ENCODE results near the gene HDHD3. TPM values are rescaled to one million over a fixed set of nuclear protein-coding genes. Genes with fewer than 3 reads are reported as not detected.

HDHD3 gene
- total RNA-seq, 2 experiments from 2014 or later: 16.0 to 18.1 TPM

- ChIA-PET CTCF (ENCODE audit: unreplicated experiment) (no interaction called here), POLR2A (interaction anchor here (1.0 kb wide), 2 partner anchors 15 to 69 kb away, joined by 4 to 6 read pairs; no protein-coding TSS in a partner anchor)
- DNase-seq (ENCODE audit: low spot score): no peak
- TF ChIP-seq CTCF (conservative IDR thresholded peaks at IDR 0.05; ENCODE audit: low read length) (no peak), EZH2phosphoT487 (IDR thresholded peaks at IDR 0.05; ENCODE audit: borderline replicate concordance, low read depth, low read length) (no peak)
- Histone ChIP-seq H3K27ac (ENCODE audit: low read depth, low read length, poor library complexity, severe bottlenecking) (no peak overlapping the region), H2AFZ (ENCODE audit: low read length) (no peak overlapping the region), H3K9me3 (ENCODE audit: low read length) (no peaks in the 10 kb centered on the region), H3K4me2 (ENCODE audit: low read length) (no peak overlapping the region), H3K4me3 (ENCODE audit: low read depth, low read length, poor library complexity, severe bottlenecking) (no peak overlapping the region), H3K4me1 (ENCODE audit: insufficient read depth, low read length, poor library complexity, severe bottlenecking) (no peaks in the 10 kb centered on the region), H3K36me3 (ENCODE audit: insufficient read depth, low read length) (no peaks in the 10 kb centered on the region), H3K79me2 (ENCODE audit: insufficient read depth, low read depth, low read length) (no peaks in the 10 kb centered on the region), H4K20me1 (ENCODE audit: insufficient read depth, low read length) (no peaks in the 10 kb centered on the region), H3K9me2 (ENCODE audit: insufficient read depth, low read length) (no peaks in the 10 kb centered on the region)
- no TSS peak for BruUV-seq (replicated peaks)
- intact Hi-C loops (cut with micrococcal nuclease; ENCODE audit: unreplicated experiment): loop anchor here (5.0 kb wide), 1 partner anchor 59 kb away; the partner anchor contains the start of gene ALAD
These were observed 33.0 kb downstream of the HDHD3 start for GRCh38 chr9:113343732-113344231.

- H3K79me2 ChIP-seq (ENCODE audit: insufficient read depth, low read depth, low read length): no peaks in the 10 kb centered on the region
- H3K4me3 ChIP-seq (ENCODE audit: low read depth, low read length, poor library complexity, severe bottlenecking): no peak overlapping the region
- intact Hi-C loops (cut with micrococcal nuclease; ENCODE audit: unreplicated experiment): loop anchor here (5.0 kb wide), 1 partner anchor 60 kb away; the partner anchor contains the start of gene ALAD
- no TSS peak for BruUV-seq (replicated peaks)
- no peaks in the 10 kb centered on the region for H3K9me2 ChIP-seq (ENCODE audit: insufficient read depth, low read length)
- no peaks in the 10 kb centered on the region for H4K20me1 ChIP-seq (ENCODE audit: insufficient read depth, low read length)
- CTCF ChIA-PET (ENCODE audit: unreplicated experiment): no interaction called here
- no peak overlapping the region for H2AFZ ChIP-seq (ENCODE audit: low read length)
- no peaks in the 10 kb centered on the region for H3K36me3 ChIP-seq (ENCODE audit: insufficient read depth, low read length)
- POLR2A ChIA-PET: no interaction called here
- no peak for DNase-seq (ENCODE audit: low spot score)
- no peak overlapping the region for H3K27ac ChIP-seq (ENCODE audit: low read depth, low read length, poor library complexity, severe bottlenecking)
- TF ChIP-seq CTCF (conservative IDR thresholded peaks at IDR 0.05; ENCODE audit: low read length) (no peak), EZH2phosphoT487 (IDR thresholded peaks at IDR 0.05; ENCODE audit: borderline replicate concordance, low read depth, low read length) (no peak)
- no peaks in the 10 kb centered on the region for H3K9me3 ChIP-seq (ENCODE audit: low read length)
- no peaks in the 10 kb centered on the region for H3K4me1 ChIP-seq (ENCODE audit: insufficient read depth, low read length, poor library complexity, severe bottlenecking)
- no peak overlapping the region for H3K4me2 ChIP-seq (ENCODE audit: low read length)
These were observed 34.9 kb downstream of the HDHD3 start for GRCh38 chr9:113341712-113342410.

Data from OCI-LY7 (cell line).